IPS-20b (cell line): ENCODE measurements around the gene FMN1.

Experiments
- H3K27ac ChIP-seq: one replicate; pipeline ENCODE4 v1.5.1; 2013; ENCODE audit warnings: low read length
- H3K27me3 ChIP-seq: 2 replicates; pipeline ENCODE4 v1.6.1; 2013; ENCODE audit warnings: mild to moderate bottlenecking, low read length, inconsistent platforms; ENCODE audit not compliant: insufficient read depth
- H3K36me3 ChIP-seq: 2 replicates; pipeline ENCODE4 v1.6.1; 2013; ENCODE audit warnings: low read depth, mild to moderate bottlenecking, inconsistent platforms, low read length, moderate library complexity; ENCODE audit not compliant: insufficient read depth
- H3K4me1 ChIP-seq: 2 replicates; pipeline ENCODE4 v1.6.1; 2013; ENCODE audit warnings: mild to moderate bottlenecking, control low read depth, inconsistent platforms, low read length, moderate library complexity; ENCODE audit not compliant: insufficient read depth
- H3K4me3 ChIP-seq: 2 replicates; pipeline ENCODE4 v1.5.1; 2013; ENCODE audit warnings: mild to moderate bottlenecking, low read length, inconsistent platforms
- H3K9ac ChIP-seq: 2 replicates; pipeline ENCODE4 v1.6.1; 2013; ENCODE audit warnings: low read depth, mild to moderate bottlenecking, inconsistent platforms, low read length, moderate library complexity
- H3K9me3 ChIP-seq: 2 replicates; pipeline ENCODE4 v1.6.1; 2013; ENCODE audit warnings: mild to moderate bottlenecking, low read depth, low read length, inconsistent platforms; ENCODE audit not compliant: insufficient read depth

Gene FMN1

GRCh38 chr15:32882955-32883354, 311.6 kb downstream of the FMN1 start:
- no peak overlapping the region for H3K9ac ChIP-seq
- no peak overlapping the region for H3K4me3 ChIP-seq
- no peaks in the 10 kb centered on the region for H3K27me3 ChIP-seq
- no peaks in the 10 kb centered on the region; the same call in 1 of the 2 replicates for H3K4me1 ChIP-seq
- H3K36me3 ChIP-seq, result no peaks in the 10 kb centered on the region
- H3K27ac ChIP-seq, result no peak overlapping the region
- H3K9me3 ChIP-seq, result no peaks in the 10 kb centered on the region

GRCh38 chr15:32881528-32881927, 313.0 kb downstream of the FMN1 start:
- H3K36me3 ChIP-seq, result no peaks in the 10 kb centered on the region
- H3K9ac ChIP-seq, result no peak overlapping the region
- H3K4me3 ChIP-seq, result no peak overlapping the region
- H3K4me1 ChIP-seq, result no peaks in the 10 kb centered on the region; the same call in 1 of the 2 replicates
- no peaks in the 10 kb centered on the region for H3K27me3 ChIP-seq
- no peak overlapping the region for H3K27ac ChIP-seq
- H3K9me3 ChIP-seq, result no peaks in the 10 kb centered on the region

DNA sequence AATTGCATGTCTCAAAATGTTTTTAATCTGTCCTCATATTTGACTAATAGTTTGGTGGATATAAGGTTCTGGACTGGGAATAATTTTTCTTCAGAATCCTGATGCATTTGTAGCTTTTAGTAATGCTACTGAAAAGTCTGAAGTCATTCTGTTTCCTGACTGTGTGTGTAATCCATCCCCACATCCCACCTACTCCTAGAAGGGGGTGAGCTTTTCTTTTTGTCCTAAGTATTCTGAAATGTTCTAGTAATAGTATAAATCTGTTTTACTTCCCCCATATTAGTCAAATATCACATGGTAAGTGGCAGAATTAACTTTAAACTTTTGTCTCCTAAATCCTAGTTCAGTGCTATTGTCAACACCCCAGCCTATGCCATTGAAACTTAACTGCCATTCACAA, 313.9 kb downstream of the FMN1 start:
- H3K27me3 ChIP-seq, result no peaks in the 10 kb centered on the region

GRCh38 chr15:32879980-32880379, 314.5 kb downstream of the FMN1 start:
- Histone ChIP-seq H3K9me3 (no peaks in the 10 kb centered on the region), H3K4me1 (no peaks in the 10 kb centered on the region; the same call in 1 of the 2 replicates), H3K36me3 (no peaks in the 10 kb centered on the region), H3K9ac (no peak overlapping the region), H3K27me3 (no peaks in the 10 kb centered on the region), H3K4me3 (no peak overlapping the region), H3K27ac (no peak overlapping the region)

More for the DNA sequence above, 313.9 kb downstream of the FMN1 start:
- Histone ChIP-seq H3K36me3 (no peaks in the 10 kb centered on the region), H3K4me1 (no peaks in the 10 kb centered on the region; the same call in 1 of the 2 replicates), H3K27ac (no peak overlapping the region), H3K4me3 (no peak overlapping the region), H3K9me3 (no peaks in the 10 kb centered on the region), H3K9ac (no peak overlapping the region)

DNA sequence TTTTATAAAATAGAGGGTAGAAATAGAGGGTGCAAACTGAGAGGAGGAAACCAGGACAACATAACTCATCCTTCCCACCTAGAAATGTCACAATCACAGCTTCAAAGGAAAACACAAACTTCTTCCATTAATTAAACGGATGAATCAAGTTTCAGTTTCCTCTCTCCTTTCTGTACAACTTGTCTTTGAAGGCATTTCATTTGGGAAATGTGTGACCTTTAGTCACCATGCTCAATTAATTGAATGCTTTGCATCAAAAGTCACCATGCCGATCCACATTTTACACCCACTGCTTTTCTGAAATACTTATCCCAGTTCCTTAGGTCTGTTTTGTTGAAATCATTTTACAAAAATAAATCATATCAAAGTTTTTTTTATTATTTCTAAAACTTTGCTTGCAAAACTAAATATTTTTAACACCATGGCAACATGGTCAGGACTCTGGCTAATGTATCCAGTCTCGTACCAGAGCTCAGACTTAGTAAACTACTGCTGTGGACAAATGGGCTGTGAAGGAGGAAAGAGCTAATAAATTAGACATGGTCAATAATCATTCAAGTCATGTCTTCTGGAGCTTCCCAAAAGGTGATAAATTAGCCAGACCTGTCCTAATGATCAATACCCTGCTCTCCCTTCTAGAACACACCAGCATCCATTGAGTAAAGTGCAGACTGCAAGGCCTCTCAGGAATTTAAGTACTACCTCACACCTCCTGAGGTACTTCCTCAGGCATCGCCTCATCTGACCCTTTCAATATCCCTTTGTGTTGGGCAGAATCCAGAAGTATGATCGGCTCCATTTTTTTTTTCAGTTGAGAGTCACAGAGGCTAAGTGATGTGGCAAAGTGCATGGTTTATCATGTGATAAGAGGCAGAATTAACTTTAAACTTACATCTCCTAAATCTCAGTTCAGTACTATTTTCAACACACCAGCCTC, 315.4 kb downstream of the FMN1 start:
- Histone ChIP-seq H3K36me3 (no peaks in the 10 kb centered on the region), H3K27ac (no peak overlapping the region), H3K27me3 (no peaks in the 10 kb centered on the region), H3K4me3 (no peak overlapping the region), H3K9ac (no peak overlapping the region), H3K9me3 (no peaks in the 10 kb centered on the region), H3K4me1 (no peaks in the 10 kb centered on the region; the same call in 1 of the 2 replicates)

GRCh38 chr15:32878342-32878741, 316.2 kb downstream of the FMN1 start:
- Histone ChIP-seq H3K27me3 (no peaks in the 10 kb centered on the region), H3K9ac (no peak overlapping the region), H3K9me3 (no peaks in the 10 kb centered on the region), H3K4me1 (no peaks in the 10 kb centered on the region; the same call in 1 of the 2 replicates), H3K4me3 (no peak overlapping the region), H3K36me3 (no peaks in the 10 kb centered on the region), H3K27ac (no peak overlapping the region)

GRCh38 chr15:32877252-32878019, 317.1 kb downstream of the FMN1 start:
- no peak overlapping the region for H3K27ac ChIP-seq
- no peak overlapping the region for H3K9ac ChIP-seq
- H3K36me3 ChIP-seq, result no peaks in the 10 kb centered on the region
- no peak overlapping the region for H3K4me3 ChIP-seq
- H3K4me1 ChIP-seq, result no peaks in the 10 kb centered on the region; the same call in 1 of the 2 replicates
- no peaks in the 10 kb centered on the region for H3K9me3 ChIP-seq
- H3K27me3 ChIP-seq, result no peaks in the 10 kb centered on the region

DNA sequence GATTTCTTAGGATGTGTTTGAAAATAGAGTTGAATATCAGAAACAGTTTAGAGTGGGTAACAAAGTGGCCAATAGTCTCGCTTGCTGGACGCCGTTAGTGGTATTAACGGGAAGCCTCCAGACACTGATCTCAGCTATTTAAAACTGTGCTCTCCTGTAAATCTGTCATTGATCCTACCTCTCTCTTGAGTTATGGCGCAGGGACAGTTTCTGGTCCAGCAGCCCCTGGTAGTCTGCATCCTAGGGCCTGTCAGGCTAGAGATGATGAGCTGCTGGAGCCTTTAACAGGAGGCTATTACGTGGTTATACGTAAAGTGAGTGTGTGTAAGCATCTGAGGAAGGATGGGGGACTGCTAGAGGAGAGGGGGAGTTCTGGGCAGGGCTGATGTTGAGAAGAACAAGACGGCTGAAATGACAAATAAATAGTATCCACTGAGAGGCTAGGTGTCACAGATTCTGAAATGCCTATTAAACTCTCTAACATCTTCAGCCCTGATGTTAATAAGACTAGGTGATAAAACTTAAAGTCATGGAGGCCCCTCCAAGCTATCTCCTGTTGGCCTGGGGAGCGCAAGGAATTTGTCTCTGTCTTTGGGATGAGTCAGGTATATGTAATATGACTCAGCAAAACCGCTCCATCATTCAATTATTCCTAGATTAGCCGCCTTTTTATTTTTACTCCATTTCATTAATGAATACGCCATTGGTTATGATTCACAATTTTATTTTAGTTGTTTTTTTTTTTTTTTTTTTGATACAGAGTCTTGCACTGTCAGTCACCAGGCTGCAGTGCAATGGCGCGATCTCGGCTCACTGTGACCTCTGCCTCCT, 321.0 kb downstream of the FMN1 start:
- Histone ChIP-seq H3K4me1 (no peaks in the 10 kb centered on the region; the same call in 1 of the 2 replicates), H3K27me3 (no peaks in the 10 kb centered on the region), H3K36me3 (no peaks in the 10 kb centered on the region), H3K4me3 (no peak overlapping the region), H3K9me3 (no peaks in the 10 kb centered on the region), H3K9ac (no peak overlapping the region), H3K27ac (no peak overlapping the region)

DNA sequence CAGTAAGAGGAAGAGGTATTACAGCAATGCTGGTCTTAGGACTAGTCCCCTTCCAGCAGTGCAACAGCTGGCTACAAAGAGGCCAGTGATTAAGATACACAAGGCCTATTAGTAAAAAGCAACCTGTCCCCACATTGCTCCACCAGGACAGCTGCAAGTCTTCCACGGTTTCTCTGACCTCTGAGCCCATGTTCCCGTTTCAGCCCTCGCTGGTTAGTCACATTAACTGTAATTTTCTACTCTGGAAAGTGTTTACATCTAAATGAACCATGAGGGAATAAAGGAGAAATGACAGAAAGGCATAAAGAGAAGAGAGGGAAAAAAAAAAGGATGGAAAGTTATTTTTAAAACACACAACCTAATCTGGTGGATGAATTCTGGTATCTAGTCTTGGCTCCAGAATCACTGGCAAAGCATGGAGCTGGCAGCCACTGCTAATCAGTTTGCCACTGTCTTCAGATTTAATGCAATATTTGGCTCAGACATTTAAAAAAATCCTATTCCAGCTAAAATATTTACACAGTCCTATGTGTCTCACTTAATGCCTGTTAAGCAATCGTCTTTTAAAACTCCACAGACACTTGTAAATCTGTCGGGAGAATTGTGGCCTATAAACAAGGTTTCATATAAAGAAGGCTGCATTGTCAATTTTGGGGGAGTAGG, 321.8 kb downstream of the FMN1 start:
- Histone ChIP-seq H3K27ac (no peak overlapping the region), H3K36me3 (no peaks in the 10 kb centered on the region), H3K9ac (no peak overlapping the region)

GRCh38 chr15:32871883-32872282, 322.6 kb downstream of the FMN1 start:
- no peaks in the 10 kb centered on the region for H3K27me3 ChIP-seq
- H3K36me3 ChIP-seq, result no peaks in the 10 kb centered on the region
- H3K4me3 ChIP-seq, result no peak overlapping the region
- peaks cover 2% of the 10 kb centered on the region for H3K4me1 ChIP-seq
- no peak overlapping the region for H3K9ac ChIP-seq
- no peaks in the 10 kb centered on the region for H3K9me3 ChIP-seq
- H3K27ac ChIP-seq, result no peak overlapping the region

More for the DNA sequence above, 321.8 kb downstream of the FMN1 start:
- Histone ChIP-seq H3K4me1 (no peaks in the 10 kb centered on the region; the same call in 1 of the 2 replicates), H3K9me3 (no peaks in the 10 kb centered on the region), H3K4me3 (no peak overlapping the region), H3K27me3 (no peaks in the 10 kb centered on the region)
